ENCODE results near the gene RHBDD2.
"Not testable (repeated sequence)": the region's sequence is repeated elsewhere in the genome, so short reads cannot be mapped to it uniquely, and the experiment has no call there.

RHBDD2 gene

GRCh38 chr7:75866489-75867389 lies 12.1 kb upstream of the RHBDD2 start:
- peak; percentile 17 for DNase-seq

DNA sequence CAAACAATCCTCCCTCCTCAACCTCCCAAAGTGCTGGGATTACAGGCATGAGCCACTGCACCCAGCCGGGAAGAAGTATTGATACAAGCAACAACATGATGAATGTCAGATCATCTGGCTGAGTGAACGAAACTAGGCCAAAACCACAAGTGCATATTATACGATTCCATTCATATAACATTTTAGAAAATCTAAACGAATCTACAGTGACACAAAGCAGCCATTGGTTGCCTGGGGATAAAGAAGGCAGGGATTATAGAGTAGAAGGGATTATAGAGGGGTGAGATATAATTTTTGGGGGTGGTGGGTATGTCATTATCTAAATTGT lies 11.5 kb upstream of the RHBDD2 start:
- DNase-seq: no peak

GRCh38 chr7:75868153-75868552 lies 10.7 kb upstream of the RHBDD2 start:
- no peak for DNase-seq

DNA sequence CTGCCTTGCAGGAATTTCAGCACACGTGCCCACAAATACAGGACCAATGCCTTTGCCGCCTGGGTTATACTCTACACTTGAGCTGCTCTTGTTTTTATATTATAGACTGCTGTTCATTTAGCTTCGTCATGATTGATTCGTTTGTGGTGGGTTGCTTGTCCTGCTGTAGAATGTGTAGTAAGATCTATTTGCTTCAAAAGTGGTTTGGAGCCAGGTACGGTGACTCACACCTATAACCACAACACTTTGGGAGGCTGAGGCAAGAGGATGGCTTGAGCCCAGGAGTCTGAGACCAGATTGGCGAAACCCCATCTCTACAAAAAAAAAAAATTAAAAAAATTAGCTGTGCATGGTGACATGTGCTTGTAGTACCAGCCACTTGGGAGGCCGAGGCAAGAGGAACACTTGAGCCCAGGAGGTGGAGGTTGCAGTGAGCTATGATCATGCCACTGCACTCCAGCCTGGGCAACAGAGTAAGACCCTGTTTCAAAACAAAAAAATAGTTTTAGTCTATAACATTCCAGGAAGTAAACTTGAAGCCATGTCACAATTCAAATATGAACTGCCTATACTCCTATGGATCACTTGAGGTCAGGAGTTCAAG lies 9.0 kb upstream of the RHBDD2 start:
- no peak for DNase-seq

DNA sequence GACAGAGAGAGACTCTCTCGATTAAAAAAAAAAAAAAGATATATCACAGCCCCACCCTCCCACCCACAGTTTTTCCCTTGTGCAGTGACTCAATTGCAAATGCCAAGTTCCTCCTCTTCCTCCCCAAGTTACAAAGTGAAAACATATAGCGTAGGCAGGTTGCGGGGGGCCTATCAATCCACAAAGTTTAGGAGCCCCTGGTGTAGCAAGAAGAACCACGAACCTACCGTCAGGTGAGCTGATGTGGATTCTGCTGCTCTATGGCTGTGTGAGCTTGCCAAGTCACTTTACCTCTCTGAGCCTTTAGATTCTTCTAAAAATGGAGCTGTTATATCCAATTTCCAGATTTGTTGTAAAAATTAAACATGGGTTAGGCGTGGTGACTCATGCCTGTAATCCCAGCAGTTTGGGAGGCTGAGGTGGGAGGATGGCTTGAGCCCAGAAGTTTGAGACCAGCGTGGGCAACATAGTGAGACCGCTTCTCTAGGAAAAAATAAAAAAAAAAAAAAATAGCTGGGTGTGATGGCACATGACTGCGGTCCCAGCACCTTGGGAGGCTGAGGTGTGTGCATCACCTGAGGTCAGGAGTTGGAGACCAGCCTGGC lies 8.2 kb upstream of the RHBDD2 start:
- DNase-seq: no peak

- no peak for DNase-seq
Measured at GRCh38 chr7:75872073-75872782, 6.6 kb upstream of the RHBDD2 start.

DNA sequence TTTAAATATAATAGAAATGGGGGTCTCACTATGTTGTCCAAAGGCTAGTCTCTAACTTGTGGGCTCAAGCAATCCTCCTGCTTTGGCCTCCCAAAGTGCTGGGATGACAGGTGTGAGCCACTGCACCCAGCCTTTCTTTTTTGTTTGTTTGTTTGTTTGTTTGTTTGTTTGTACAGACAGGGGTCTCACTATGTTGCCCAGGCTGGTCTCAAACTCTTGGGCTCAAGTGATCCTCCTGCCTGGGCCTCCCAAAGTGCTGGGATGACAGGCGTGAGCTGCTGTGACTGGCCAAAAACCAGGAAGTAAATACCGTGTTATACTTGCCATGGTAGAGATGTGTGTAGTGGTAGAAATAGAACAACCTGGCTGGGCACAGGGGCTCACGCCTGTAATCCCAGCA lies 4.7 kb upstream of the RHBDD2 start:
- DNase-seq: not testable (repeated sequence)

DNA sequence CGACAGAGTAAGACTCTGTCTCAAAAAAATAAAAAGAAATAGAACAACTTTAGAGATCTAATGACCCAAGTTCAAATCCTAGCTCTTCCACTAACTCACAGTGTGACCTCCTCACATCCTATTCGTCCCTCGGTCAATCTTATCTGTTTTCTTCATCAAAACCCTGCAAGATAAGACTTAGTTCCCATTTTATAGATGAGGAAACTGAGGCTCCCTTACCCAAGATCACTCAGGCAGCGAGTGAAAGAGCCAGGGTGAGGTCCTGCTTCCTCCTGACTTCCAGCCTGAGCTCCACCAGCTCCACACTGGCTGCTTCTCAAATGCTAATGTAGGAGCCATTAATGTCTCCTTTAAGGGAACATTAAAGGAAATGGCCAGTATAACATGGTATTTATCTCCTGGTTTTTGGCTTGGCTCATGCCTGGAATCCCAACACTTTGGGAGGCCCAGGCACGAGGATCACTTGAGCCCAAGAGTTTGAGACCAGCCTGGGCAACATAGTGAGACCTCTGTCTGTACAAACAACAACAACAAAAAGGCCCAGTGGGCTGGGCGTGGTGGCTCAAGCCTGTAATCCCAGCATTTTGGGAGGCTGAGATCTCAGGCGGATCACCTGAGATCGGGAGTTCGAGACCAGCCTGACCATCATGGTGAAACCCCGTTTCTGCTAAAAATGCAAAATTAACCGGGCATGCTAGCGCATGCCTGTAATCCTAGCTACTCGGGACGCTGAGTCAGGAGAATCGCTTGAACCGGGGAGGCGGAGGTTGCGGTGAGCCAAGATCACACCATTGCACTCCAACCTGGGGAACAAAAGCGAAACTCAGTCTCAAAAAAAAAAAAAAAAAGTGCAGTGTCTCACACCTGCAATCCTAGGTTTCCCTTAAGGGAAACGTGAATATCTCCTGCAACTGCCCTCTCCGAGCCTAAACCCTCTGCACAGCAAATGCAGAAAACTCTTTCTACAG lies 3.4 kb upstream of the RHBDD2 start:
- no peak for DNase-seq

GRCh38 chr7:75876126-75876881 lies 2.5 kb upstream of the RHBDD2 start:
- DNase-seq: no peak

GRCh38 chr7:75878312-75878768 lies 494 bp upstream of the RHBDD2 start:
- no peak for DNase-seq

DNA sequence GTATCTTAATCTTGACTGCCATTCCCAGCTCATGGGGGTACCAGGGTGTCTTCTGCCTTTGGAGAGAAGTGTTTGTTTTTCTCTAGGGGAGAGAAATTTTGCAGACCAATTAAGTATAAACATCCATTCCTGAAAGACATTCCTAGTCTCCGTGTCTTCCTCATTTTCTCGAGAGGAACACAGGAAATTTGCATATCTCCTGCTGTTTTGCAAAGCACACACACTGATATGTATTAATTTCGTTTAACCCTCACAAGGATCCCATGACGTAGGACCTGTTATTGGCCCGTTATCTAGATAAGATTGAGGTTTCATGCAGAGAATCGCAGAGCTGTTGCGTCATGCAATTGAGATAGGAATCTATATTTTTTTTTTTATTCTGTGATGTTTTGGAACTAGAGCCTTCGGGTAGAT lies 944 bp downstream of the RHBDD2 start:
- DNase-seq: no peak

DNA sequence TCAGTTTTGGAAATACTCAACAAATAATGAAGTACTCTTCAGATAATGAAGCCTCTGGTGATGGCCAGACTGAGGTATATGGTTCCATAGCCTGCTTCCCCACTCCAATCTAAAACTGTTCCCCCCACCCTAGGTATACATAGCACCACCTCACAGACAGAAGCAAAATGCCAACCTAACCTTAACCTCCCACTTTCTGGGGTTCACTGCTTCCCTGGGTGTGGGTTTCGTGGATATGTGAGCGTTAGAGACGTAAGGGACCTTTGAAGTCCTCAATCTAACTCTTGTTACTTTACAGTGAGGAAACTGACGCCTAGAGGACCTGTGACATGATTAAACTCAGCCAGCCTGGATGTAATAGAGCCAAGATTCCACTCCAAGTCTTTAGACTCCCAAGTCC lies 1.4 kb downstream of the RHBDD2 start:
- no peak for DNase-seq

DNA sequence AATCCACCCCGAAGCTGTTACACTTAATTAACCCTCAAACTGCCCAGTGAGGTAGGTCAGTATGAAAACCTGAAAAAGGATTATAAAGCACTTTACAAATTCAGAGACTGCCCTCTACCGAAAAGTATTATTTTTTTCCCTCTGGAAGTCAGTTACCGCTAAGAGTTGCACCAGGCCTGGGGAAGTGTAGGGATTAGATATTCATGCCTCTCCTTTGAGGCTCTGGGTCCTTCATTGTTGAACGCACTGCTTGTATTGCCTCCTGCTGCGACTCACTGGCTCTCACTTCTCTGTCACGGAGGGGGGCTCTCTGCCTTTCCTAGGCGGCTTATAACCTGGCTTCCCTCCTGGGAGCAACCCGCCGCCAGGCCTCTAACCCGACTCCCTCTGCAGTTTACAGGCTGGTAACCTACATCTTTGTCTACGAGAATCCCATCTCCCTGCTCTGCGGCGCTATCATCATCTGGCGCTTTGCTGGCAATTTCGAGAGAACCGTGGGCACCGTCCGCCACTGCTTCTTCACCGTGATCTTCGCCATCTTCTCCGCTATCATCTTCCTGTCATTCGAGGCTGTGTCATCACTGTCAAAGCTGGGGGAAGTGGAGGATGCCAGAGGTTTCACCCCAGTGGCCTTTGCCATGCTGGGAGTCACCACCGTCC lies 2.7 kb downstream of the RHBDD2 start:
- no peak for DNase-seq

DNA sequence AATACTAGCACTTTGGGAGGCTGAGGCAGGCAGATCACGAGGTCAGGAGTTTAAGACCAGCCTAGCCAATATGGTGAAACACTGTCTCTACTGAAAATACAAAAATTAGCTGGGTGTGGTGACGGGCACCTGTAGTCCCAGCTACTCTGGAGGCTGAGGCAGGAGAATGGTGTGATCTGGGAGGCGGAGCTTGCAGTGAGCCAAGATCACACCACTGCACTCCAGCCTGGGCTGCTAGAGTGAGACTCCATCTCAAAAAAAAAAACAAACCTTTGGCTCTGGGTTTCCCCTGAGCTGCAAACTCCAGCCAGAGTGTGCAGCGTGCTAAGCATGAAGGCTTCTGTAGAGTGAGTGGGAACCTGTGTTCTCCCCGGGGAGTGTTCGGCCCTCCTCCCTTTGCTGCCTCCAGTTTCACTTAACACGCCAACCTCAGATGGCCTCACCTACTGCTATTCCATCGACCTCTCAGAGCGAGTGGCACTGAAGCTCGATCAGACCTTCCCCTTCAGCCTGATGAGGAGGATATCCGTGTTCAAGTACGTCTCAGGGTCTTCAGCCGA lies 4.5 kb downstream of the RHBDD2 start:
- not testable (repeated sequence) for DNase-seq

DNA sequence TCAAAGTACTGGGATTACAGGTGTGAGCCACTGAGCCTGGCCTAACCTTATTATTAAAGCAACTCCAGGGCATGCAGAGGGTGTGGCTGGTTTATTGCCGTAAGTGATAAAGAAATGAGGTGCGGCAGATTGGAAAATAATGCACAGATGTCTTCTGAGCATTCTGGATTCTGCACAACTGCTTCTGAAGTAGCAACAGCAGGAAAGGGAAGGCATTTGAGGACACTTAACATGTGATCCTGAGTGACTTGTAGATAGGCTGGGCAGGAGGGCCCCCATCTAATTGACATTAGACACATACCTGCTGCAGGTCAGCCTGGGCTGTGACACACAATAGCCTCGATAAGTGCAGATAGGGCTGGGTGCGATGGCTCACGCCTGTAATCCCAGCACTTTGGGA lies 5.6 kb downstream of the RHBDD2 start:
- no peak for DNase-seq

- no peak for DNase-seq
Measured at GRCh38 chr7:75885036-75885435, 6.2 kb downstream of the RHBDD2 start.

DNA sequence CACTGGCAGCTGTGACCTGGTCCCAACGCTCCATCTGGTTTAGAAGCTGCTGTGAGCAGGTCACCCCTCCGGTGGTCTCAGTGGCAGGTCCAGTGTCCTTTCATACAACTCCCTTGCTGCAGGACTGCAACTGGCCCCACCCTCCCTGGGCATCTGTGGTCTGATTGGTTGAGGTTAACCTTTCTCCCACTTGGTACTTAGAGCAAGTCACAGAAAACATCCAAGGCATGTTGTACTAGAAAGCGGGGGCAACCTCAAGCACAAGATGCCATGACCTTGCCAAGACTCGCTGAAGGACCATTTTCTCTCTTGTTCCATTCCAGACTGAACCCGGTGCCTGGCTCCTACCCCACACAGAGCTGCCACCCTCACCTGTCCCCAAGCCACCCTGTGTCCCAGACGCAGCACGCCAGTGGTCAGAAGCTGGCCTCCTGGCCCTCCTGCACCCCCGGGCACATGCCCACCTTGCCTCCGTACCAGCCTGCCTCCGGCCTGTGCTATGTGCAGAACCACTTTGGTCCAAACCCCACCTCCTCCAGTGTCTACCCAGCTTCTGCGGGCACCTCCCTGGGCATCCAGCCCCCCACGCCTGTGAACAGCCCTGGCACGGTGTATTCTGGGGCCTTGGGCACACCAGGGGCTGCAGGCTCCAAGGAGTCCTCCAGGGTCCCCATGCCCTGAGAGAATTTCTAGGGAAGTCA lies 9.0 kb downstream of the RHBDD2 start:
- DNase-seq: no peak

- no peak for DNase-seq
Measured at GRCh38 chr7:75888464-75889222, 9.8 kb downstream of the RHBDD2 start.

GRCh38 chr7:75889223-75889825 lies 10.5 kb downstream of the RHBDD2 start:
- no peak for DNase-seq

Measured in NCI-H2029 (cell line).